ENCODE results near the gene TENM3. TPM values are rescaled to one million over a fixed set of nuclear protein-coding genes. Genes with fewer than 3 reads are reported as not detected.

Gene TENM3
- total and polyA plus RNA-seq, 10 of the 15 experiments (the other 5 are each of a cell fraction or from before 2014, with no cell fraction given): 0.01 to 1.7 (median 0.08) TPM; not detected in 2

GRCh38 chr4:182555997-182556418 lies 312.8 kb downstream of the TENM3 start:
- no peak overlapping the region for H3K4me3 ChIP-seq
- no TSS peak for BruUV-seq (replicated peaks)
- no peak overlapping the region for H3K27ac ChIP-seq (ENCODE audit: control insufficient read depth, insufficient read depth)
- no peak overlapping the region for H2AFZ ChIP-seq (ENCODE audit: control insufficient read depth, low read depth, low read length)
- no peak overlapping the region for H3K9ac ChIP-seq (ENCODE audit: control insufficient read depth, insufficient read depth, low read length)
- 35% methylated on average over 1 of the region's 1 CpG for WGBS (ENCODE audit: insufficient coverage, insufficient replicate concordance, low lambda C conversion rate, missing lambda C conversion rate)
- no peaks in the 10 kb centered on the region for H3K4me1 ChIP-seq (ENCODE audit: control insufficient read depth, insufficient read depth, low read length)
- H3K27me3 ChIP-seq (replicated peaks in 1 of 2; ENCODE audit: control insufficient read depth in 2 of 2, insufficient read depth in 2 of 2, low read length in 1 of 2): no peaks in the 10 kb centered on the region
- no peaks in the 10 kb centered on the region for H3K9me3 ChIP-seq (replicated peaks; ENCODE audit: control insufficient read depth, insufficient read depth, low read length)
- ChIA-PET SMC1A (ENCODE audit: uncharacterized antibody, unreplicated experiment) (interaction anchor here (1.1 kb wide), 1 partner anchor 19 kb away, joined by 3 read pairs; no protein-coding TSS in a partner anchor), RAD21 (ENCODE audit: unreplicated experiment) (interaction anchor here (1.0 kb wide), 1 partner anchor 36 kb away, joined by 3 read pairs; no protein-coding TSS in a partner anchor), POLR2A (interaction anchor here (1.2 kb wide), 1 partner anchor 12 kb away, joined by 3 read pairs; no protein-coding TSS in a partner anchor), CTCF (interaction anchor here (0.6 to 1.4 kb wide), 2 partner anchors 10 to 51 kb away, joined by 3 read pairs; no protein-coding TSS in a partner anchor)
- no peak overlapping the region for H3K4me2 ChIP-seq (ENCODE audit: control insufficient read depth, insufficient read depth)
- no peaks in the 10 kb centered on the region for H4K20me1 ChIP-seq (ENCODE audit: control insufficient read depth, insufficient read depth)
- intact Hi-C loops (cut with micrococcal nuclease; ENCODE audit: unreplicated experiment) (no loop called here), in situ Hi-C loops (cut with MboI) (no loop called here)
- ATAC-seq (no peak), FAIRE-seq (no peak), DNase-seq (ENCODE audit: low read depth, low spot score) (no peak)
- no peaks in the 10 kb centered on the region for H3K79me2 ChIP-seq (ENCODE audit: control insufficient read depth, insufficient read depth, low read length)
- H3K36me3 ChIP-seq (ENCODE audit: control insufficient read depth in 2 of 2, insufficient read depth in 2 of 2, low read length in 1 of 2): no peaks in the 10 kb centered on the region
- TF ChIP-seq BCL11A (IDR thresholded peaks at IDR 0.05; ENCODE audit: low read depth, low read length) (no peak), BMI1 (IDR thresholded peaks at IDR 0.05; ENCODE audit: borderline replicate concordance) (no peak), USF1 (IDR thresholded peaks at IDR 0.05; ENCODE audit: borderline replicate concordance, extremely low read length, insufficient read depth, low read depth, low read length) (no peak), SIX5 (IDR thresholded peaks at IDR 0.05; ENCODE audit: low read depth, low read length, severe bottlenecking) (no peak), SP1 (IDR thresholded peaks at IDR 0.05; ENCODE audit: low read depth, low read length) (no peak), RCOR1 (conservative IDR thresholded peaks at IDR 0.05; ENCODE audit: low read depth, low read length) (no peak), BCLAF1 (IDR thresholded peaks at IDR 0.05) (no peak), IKZF2 (IDR thresholded peaks at IDR 0.05) (no peak), YY1 (IDR thresholded peaks at IDR 0.05; ENCODE audit: low read depth, low read length) (no peak), E4F1 (IDR thresholded peaks at IDR 0.05; ENCODE audit: borderline replicate concordance, partially characterized antibody) (no peak), SUPT20H (IDR thresholded peaks at IDR 0.05; ENCODE audit: borderline replicate concordance, control insufficient read depth, low read depth, low read length) (no peak), PAX5 (IDR thresholded peaks at IDR 0.05; ENCODE audit: borderline replicate concordance, low read depth, low read length) (no peak), SIN3A (IDR thresholded peaks at IDR 0.05; ENCODE audit: low read depth, low read length) (no peak), ZNF592 (IDR thresholded peaks at IDR 0.05) (no peak)

Data from GM12878 (cell line).